Fibroblast of skin of scalp (primary cell): Measurements from ENCODE around the gene USP3.

Source experiments
- DNase-seq: peaks from one replicate; pipeline ENCODE4 v3.0.0-alpha.2; 2013

The USP3 gene

GRCh38 chr15:63545520-63545919 is 41.1 kb downstream of the USP3 start:
- DNase-seq: no peak

DNA sequence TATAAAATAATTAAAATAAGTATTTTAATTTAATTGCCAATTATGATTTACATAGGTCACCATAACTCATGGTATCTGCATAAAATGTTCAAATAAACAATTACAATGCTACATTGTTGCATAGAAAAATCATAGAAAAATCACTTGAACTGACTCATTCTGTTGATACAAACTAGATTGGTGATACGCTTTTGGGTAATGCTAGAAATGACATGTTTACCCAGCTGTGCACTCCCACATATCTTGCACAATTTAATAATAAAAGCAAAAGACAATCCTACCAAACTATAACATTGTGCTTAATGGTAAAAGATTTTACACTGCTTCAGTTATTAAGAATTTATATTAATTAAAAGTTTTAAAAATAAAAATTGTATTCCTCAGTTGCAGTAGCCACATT is 47.0 kb downstream of the USP3 start:
- DNase-seq: peak; percentile 50

DNA sequence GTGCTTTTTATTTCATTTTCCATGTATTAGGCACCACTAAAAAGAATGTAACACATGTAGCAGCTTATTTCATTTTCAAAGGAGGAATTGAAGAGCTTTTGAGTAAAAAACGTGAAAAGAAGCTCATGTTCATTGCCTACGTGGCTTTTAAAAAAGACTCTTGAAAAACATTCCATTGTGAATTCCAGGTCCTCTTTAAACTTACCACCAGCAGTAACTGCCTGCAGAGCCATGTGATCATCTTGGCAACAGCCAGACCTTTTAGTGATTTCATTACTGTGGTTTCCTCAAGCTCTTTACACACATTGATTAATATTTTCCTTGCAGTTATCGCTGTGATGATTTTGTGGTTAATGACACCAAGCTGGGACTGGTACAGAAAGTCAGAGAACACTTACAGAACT is 49.0 kb downstream of the USP3 start:
- DNase-seq: peak; percentile 96

- no peak for DNase-seq
These were observed 50.0 kb downstream of the USP3 start for GRCh38 chr15:63554337-63554927.

GRCh38 chr15:63555507-63555906 is 51.1 kb downstream of the USP3 start:
- DNase-seq: no peak

DNA sequence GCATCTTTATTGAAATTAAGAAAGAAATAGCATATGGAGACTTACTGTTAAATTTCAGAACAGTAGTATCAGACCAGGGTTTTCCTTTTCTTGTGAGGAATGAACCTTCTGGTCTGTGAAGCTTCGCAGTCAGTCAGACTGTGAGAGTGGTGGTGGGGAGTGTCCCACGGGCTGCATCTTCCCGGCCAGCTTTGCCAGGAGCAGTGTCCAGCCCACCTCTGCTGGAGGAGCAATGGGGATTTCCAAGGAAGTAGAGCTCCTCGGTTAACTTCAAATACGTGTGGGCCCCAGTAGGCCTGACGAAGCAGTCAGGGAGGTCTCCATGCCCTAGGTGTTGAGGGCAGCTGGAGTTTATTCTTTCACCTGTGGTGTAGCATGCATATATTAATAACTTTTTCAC is 51.9 kb downstream of the USP3 start:
- no peak for DNase-seq

DNA sequence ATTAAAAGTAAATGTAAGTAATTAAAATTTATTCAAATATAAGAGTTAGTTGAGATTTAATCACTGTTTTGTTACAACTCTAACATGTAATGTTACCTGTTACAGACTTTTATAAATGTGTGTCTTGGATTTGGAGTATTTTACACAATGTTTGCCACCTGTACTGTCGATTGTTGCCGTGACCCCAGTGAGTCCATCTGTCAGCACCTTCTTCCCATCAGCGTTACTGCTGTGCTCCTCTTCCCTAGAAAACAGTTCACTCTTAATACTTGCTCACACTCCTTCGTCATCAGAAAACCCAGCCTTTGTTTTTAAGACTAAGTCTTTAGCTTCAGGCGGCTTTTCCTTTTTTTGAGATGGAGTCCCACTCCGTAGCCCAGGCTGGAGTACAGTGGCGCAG is 52.3 kb downstream of the USP3 start:
- DNase-seq: no peak

GRCh38 chr15:63559753-63560152 is 55.4 kb downstream of the USP3 start:
- peak; percentile 17 for DNase-seq

DNA sequence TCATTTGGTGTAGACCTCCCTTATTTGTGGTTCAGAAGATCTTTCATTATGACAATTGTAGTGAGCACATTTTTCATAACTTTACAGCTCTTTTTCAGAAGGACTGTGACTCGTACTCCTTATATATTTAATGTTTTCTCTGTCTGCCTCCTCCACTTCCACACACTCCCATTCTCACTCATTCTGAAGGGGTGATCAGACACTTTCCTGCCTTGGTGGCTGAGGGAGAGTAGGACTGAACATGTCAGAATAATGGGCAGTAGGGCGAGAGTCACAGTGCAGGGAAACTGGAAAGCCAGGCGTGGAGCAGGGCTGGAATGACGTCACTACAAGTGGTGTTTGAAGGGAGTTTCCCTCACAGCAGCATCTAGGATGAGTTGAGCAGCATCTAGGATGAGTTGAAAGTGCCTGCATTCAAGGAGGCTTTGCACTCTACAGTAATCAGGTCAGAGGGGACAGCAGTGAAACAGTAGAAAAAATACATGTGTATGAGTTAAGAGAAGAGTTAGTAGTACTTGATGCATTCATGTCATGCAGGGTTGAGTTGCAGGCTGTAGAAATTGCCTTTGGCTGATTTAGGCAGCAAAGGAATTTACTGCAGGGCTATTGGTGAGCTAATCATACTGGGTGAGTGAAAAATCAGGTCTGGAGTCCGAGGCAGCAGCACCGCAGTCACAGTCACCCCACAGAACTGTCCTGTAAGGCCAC is 56.5 kb downstream of the USP3 start:
- DNase-seq: no peak

DNA sequence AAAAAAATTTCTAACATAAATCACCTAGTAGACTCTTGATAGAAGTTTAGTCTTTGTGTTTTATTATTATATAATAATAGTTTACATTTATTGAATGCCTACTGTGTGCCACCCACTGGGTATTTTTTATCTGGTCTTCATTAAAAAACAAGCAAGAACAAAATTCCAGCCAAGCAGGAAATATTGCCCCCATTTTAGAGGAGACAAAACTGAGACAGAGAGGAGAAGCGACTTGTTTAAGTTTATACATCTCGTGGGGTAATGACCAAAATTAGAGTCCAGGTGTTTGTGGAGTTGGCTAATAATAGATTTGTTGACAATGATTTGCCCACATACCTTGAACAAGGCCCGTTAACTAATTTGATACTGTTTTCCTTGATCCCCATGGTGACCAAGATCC is 59.7 kb downstream of the USP3 start:
- no peak for DNase-seq

DNA sequence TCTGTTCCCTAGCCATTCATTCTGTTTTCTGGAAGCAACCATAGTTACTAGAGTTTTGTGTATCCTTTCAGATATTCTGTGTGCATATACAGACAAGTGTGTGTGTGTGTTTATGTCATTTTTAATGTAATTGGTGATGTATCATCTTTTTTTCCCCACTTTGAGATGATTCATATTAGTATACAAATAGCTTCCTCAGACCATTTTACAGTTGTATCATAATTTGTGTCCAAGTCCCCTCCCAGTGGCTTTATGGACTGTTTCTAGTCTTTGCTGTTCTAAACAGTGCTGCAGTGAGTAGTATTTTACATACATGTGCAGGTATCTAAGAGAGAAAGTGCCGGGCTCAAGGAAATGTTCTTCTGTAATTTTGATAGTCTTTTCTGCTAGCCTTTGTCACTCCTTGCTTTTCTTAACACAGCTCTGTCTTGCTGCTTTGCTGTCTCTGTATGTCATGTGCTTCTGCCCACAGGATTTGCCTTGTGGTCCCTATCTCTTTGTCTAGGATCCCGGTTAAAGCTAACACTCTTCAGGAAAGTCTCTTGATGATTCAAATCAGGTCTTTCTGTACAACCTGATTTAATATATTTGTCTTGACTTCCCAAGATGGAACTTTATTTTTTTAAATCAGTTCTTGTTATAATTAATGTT is 61.3 kb downstream of the USP3 start:
- DNase-seq: no peak

GRCh38 chr15:63572749-63573464 is 68.5 kb downstream of the USP3 start:
- no peak for DNase-seq

GRCh38 chr15:63573533-63573932 is 69.1 kb downstream of the USP3 start:
- no peak for DNase-seq

- no peak for DNase-seq
These were observed 70.9 kb downstream of the USP3 start for GRCh38 chr15:63575312-63575711.

- DNase-seq: peak; percentile 71
These were observed 72.0 kb downstream of the USP3 start for GRCh38 chr15:63576441-63576840.

DNA sequence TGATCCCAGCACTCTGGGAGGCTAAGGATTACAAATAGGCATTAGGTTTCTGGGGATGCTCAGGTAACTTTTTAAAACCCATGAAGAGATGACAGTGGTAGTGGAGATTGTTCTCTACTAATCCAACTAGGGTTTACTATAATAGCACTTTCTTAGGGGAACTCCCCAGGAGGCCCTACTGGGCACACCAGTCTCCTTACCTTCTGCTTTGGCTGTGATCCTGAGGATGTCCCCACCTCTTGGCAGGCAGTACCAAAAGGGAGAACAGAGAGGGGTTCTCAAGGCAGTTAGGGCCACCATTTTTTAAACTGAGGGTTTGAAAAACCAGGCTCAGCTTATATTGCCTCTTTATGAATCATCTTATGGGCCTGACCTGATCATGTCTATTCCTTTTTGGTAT is 77.8 kb downstream of the USP3 start:
- DNase-seq: no peak

GRCh38 chr15:63582718-63583426 is 78.5 kb downstream of the USP3 start:
- DNase-seq: peak; percentile 76

GRCh38 chr15:63586790-63587189 is 82.4 kb downstream of the USP3 start:
- no peak for DNase-seq

GRCh38 chr15:63587527-63587926 is 83.1 kb downstream of the USP3 start:
- DNase-seq: no peak

DNA sequence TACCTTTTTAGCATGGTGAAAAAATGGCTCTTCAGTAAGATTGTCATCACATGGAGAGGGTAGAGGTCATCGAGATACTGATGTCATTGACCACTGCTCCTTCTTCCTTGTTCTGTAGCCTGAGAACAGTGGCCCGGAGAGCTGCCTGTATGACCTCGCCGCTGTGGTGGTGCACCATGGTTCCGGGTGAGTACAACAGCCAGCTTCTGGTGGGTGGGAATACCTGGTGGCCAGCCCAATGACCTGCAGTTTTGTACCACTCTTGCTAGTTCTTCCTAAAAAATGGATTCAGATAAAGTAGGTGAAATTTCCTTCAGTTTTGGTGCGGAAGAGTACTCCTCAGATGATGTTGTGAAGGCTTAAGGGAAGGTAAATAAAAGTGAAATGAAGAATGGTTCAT is 84.4 kb downstream of the USP3 start:
- DNase-seq: no peak

- DNase-seq: no peak
These were observed 89.6 kb downstream of the USP3 start for GRCh38 chr15:63593705-63594671.

DNA sequence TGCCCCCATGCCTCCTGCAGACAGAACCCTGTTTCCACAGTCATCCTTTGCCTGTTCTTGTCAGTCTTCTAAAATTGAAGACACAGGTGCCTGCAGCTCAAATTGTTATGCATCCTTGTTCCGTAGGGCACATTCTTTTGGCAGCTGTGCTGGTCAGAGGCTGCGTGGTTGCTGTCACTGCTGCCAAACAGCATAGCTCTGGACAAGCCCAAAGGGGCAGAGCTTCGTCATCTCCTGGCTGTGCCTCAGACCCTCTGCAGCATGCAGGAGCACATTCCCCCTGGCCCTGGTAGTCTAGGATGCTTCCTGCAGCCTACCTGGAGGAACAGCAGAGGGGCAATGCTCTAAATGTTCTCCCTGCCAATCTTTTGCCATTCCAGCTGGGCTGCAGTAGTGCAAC is 90.7 kb downstream of the USP3 start:
- no peak for DNase-seq
